NCI-H2227 (cell line): ENCODE data around the gene SH3GL3.

Experiments
- DNase-seq: peaks from one replicate; lab custom pipeline; 2025; ENCODE audit not compliant: unreplicated experiment; lab: John Stamatoyannopoulos, UW

SH3GL3 gene

GRCh38 chr15:83565138-83565537, 118.0 kb downstream of the SH3GL3 start:
- DNase-seq: no peak

- peak; percentile 38 for DNase-seq
These were observed 118.5 kb downstream of the SH3GL3 start for GRCh38 chr15:83565553-83566159.

GRCh38 chr15:83567318-83567717, 120.2 kb downstream of the SH3GL3 start:
- DNase-seq: no peak

- no peak for DNase-seq
These were observed 122.2 kb downstream of the SH3GL3 start for GRCh38 chr15:83569341-83569740.

- no peak for DNase-seq
These were observed 123.6 kb downstream of the SH3GL3 start for GRCh38 chr15:83570756-83571155.

GRCh38 chr15:83571820-83572707, 124.9 kb downstream of the SH3GL3 start:
- DNase-seq: no peak

- no peak for DNase-seq
These were observed 127.2 kb downstream of the SH3GL3 start for GRCh38 chr15:83574345-83574744.

- no peak for DNase-seq
These were observed 131.6 kb downstream of the SH3GL3 start for GRCh38 chr15:83578691-83579090.

- no peak for DNase-seq
These were observed 134.2 kb downstream of the SH3GL3 start for GRCh38 chr15:83581381-83581780.

GRCh38 chr15:83582381-83582780, 135.2 kb downstream of the SH3GL3 start:
- no peak for DNase-seq

- no peak for DNase-seq
These were observed 138.6 kb downstream of the SH3GL3 start for GRCh38 chr15:83585601-83586335.

- DNase-seq: no peak
These were observed 139.9 kb downstream of the SH3GL3 start for GRCh38 chr15:83587091-83587490.

GRCh38 chr15:83588441-83588840, 141.3 kb downstream of the SH3GL3 start:
- DNase-seq: no peak

GRCh38 chr15:83592370-83593040, 145.4 kb downstream of the SH3GL3 start:
- DNase-seq: no peak

- DNase-seq: no peak
These were observed 148.1 kb downstream of the SH3GL3 start for GRCh38 chr15:83595191-83595590.

- DNase-seq: no peak
These were observed 150.9 kb downstream of the SH3GL3 start for GRCh38 chr15:83598031-83598430.

GRCh38 chr15:83602021-83602420, 154.9 kb downstream of the SH3GL3 start:
- no peak for DNase-seq

- no peak for DNase-seq
These were observed 157.4 kb downstream of the SH3GL3 start for GRCh38 chr15:83604549-83604948.

GRCh38 chr15:83605111-83605945, 158.2 kb downstream of the SH3GL3 start:
- DNase-seq: no peak

GRCh38 chr15:83610132-83610531, 163.0 kb downstream of the SH3GL3 start:
- no peak for DNase-seq
